Stimulated activated CD8-positive, alpha-beta memory T cell treated with anti-CD3 and anti-CD28 coated beads, Interleukin-7, amount 100 ng/mL, for 24 hours (primary cell): ENCODE data around the gene C8A.
A peak's percentile ranks its signal among the peaks of the same experiment; 100 is the strongest.

Source experiments
- DNase-seq: peaks from one replicate; pipeline ENCODE4 v3.0.0-alpha.2; 2020; ENCODE audit warnings: low read depth

Gene C8A

DNA sequence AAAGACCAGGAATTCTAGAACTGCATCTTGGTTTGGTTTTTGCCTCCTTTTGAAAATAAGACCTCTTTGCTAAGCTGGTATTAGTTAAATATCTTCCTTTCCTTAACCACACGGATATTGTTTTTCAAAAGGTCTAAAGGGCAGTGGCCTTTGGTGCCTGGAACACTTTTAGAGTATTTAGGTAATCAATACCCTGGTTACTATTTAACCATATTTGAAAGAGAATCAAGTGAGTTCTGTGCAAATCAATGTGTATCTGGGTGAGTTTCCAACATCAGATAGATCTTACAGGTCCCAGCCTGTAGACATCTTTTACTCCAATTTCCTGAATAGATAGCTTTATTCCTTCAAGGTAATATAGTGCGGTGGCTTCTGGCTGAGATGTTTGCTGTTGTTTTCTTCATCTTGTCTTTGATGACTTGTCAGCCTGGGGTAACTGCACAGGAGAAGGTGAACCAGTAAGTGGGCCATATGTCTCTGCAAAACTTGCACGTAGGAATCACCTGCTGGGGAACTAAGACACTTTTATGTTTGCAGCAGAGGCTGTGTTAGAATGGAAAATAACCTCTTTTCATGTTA, at the start of gene C8A:
C8A (plus strand) TSS at position 277 of the 579 bp plus-strand sequence; CDS start at position 382, 105 bp downstream.
- DNase-seq: no peak

DNA sequence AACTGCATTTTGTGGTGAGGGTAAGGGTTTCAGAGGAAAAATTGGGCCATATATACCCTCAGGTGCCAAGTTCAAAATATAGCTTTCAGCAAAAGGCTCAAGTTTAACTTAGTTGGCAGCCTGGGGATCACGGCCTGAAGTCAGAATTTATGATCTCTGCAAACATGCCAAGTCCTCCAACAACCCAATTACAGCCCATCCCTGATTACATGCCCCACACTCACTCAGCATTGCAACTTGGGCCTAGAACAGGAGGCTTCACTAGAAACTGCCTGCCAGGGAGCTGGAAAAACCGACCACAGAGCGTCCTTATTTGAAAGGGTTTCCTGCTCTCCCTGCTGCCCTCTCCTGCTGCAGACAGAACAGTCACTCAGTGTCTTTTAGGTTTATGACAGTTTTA, 47.8 kb upstream of the C8A start:
- no peak for DNase-seq

DNA sequence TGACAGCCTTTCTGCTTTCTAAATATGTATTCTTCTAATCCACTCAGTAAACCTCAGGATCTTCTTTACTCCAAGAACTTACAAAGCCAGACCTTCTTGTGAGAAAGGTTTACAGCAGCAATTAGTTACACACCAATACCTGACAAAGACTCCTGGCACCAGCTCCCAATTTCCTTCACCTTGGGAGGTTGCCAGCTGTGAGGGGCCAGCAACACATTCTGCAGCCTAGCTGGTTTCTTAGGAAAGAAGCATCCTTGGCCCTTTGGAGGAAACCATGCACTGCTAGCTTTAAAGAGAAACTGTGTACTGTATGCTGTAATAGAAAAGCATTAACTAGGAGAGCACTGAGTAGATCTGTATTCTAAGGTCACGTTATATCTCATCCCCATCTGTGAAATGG, 46.2 kb upstream of the C8A start:
- DNase-seq: no peak

DNA sequence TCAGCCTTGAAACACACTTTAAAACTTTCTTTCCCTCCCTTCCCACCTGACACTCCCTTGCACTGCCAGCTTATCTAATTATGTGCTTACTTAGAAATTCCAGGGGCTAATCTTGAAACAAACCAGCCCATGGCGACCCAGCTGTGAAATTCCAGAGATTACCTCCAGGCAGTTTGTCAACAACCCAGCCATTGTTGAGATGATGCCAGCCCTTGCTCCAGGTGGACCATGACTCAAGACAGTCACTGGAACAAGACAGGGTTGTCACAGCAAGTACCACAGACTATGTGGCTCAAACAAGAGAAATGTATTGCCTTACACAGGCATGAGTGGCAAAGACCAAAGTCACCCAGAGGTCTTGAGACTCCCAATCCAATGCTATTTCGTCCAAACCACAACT, 43.3 kb upstream of the C8A start:
- no peak for DNase-seq

DNA sequence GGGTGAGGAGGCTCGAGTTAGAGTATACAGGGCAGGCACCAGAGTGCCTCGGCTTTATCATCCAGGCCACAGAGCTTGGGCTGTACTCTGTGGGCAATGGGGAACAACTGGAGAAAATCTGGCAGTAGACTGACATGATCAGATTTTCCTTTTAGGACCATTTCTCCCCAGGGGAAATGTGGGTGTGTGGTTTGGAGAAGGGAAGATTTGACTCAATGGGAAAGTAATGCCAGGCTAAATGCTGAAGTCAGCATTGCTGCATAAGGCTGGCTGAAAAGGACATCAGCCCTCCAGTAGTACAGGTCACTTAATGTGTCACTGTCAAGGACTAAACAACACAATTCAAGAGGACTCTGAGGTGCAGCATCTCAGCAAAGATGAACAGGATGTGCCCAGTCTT, 40.4 kb upstream of the C8A start:
- DNase-seq: no peak

DNA sequence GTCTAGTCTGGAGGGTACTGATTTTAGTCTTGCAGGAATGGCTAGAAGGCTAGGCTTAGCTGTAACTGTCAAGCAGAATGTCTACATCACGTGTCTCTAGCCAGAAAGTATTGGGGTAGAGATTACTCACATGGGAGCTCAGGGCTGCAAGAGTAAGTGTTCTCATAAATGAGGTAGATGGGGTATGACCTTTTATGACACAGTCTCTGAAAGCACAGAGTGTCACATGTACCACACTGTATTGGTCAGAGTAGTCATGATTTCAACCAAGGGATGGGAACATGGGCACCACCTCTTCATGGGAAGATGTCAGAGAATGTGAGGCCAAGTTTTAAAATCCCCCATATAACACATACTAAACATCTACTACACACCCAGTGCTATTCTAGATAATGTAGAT, 38.3 kb upstream of the C8A start:
- no peak for DNase-seq

DNA sequence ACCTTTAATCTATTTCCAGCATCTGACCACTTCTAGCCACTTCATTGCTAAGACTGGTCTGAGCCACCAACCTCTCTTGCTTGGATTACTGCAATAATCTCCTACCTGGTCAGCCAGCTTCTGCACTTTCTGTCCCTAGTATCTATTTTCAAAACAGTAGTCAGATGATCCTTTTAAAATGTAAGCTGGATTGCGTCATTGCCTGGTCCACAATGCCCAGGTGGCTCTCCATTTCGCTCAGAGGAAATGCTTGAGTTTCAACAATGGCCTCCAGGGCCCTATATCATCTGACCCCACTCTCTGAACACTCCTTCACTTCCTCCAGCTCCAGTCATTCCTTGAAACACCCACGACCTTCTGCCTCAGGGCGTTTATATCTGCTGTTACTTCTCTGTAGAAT, 37.7 kb upstream of the C8A start:
- no peak for DNase-seq

DNA sequence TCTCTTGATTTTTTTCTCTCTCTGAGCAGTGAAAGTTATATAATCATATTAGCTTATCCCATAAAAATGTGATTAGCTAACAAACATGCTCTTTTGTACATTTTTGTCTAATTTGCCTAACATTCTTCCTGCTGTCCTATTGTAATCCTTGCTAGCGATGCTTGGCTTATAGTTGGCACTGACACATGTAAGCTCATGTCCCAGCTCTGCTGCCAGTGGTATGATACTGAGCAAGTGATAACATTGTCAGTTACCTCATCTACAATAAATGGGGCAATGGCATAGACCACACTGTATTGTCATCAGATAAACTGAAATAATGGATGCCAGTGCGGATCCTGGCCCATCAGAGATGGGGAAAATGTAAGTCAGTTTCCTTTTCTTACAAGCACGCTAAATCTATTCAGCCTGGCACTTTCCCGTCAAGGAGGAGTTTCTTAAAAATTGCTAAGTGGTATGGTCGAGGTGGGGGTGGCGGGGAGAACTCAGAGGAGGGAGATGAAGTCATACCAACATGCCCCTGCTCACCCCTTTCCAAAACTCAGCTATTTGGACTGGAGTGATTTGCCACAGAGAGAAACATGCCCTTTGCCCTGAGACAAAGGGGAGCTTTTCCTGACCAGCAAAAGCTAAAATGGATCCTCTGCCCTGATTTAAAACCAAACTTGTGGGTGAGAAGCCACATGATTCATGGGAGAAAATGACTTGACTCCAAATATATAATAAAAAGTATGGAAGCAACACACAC, 36.7 kb upstream of the C8A start:
- DNase-seq: no peak

DNA sequence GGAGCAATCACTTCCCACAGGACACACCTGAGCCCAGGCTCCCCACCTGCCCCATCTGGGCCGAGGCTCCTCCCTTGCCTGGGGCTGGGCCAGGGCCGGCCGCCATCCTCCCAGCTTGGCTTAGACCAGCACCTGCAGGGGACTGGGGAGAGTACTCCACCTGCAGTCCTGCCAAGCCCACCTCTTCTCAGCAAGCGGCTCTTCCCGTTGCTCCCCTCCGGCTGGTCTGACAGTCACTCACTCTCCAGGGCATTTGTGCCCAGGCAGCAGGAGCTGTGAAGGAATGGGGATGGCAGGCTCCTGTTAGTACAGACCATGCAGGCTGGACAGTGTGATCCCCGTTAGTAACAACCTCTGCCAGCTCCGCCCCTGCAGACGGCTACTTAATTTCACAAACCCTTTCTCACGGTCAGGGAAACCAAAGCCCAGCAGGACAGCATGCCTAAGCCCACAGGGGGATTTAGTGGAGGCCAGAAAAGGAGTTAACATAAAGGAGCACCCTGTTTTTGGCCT, 35.2 kb upstream of the C8A start, which contains the start of gene FYB2:
FYB2 (minus strand) TSS at position 18 of the 513 bp plus-strand sequence. CDS start 114 bp downstream, outside the sequence.
- DNase-seq: no peak

DNA sequence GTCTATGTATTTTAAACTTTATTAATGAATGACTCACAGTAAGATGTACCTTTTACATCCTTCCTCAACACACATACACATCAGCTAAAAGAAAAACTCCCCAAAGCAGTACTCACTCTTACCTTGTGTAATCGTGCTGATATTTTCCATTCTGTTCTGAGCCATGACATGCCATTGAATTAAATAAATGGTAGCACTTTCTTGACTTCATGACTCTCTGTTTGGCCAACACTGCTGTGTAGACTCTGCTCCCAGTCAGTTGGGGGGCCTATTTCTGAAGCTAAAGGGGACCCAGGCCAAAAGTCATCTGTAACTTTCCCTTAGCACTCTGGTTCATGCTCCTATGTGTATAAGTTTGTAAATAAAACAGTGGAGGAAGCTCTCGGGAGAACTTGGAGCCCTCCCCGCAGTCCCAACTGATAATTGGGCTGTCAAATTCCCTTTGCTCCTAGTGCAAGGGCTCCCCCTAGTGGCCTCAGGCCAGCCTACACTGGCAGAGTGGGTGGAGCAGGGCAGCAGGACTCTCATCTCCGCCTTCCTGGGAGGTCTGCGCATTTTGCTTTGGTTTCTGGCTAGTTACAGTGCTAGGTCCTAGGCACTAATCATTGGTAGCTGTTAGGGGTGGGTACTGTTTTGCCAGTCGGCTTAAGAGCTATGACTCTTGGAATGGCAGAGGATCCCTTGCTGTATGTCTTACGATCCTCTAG, 33.7 kb upstream of the C8A start:
- DNase-seq: peak; percentile 55

DNA sequence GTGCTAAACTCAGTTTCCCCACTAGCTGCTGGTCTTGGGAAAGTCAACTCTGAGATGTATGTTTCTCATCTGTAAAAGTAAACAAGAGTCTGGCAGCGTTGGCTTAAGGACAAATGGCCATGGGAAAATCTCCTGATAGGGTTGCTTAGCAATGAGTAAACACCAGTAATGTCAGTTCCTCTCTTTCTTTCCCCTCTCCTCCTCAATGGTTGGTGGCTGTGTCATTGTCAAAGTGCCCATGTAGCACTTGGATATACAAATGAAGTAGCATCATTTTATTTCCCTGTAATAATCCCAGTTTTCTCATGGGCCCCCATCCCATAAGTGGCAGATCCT, 33.2 kb upstream of the C8A start:
- DNase-seq: no peak

DNA sequence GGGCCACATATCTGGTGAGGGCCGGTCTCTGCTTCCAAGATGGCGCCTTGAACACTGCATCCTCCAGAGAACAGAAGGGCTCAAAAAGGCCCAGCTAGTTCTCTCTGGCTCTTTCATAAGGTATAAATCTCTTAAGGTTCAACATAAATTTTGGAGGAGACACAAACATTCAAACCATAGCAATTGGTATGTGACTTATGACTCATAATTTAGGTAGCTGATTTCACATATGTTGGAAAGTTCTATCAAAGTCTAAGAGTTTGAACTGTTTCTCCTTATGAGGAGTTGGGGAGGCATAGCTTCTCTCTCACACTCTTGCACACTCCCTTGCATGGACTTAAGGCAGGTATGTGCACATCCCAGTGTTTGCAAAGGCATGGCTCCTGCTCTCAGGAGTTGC, 30.3 kb upstream of the C8A start:
- DNase-seq: no peak

DNA sequence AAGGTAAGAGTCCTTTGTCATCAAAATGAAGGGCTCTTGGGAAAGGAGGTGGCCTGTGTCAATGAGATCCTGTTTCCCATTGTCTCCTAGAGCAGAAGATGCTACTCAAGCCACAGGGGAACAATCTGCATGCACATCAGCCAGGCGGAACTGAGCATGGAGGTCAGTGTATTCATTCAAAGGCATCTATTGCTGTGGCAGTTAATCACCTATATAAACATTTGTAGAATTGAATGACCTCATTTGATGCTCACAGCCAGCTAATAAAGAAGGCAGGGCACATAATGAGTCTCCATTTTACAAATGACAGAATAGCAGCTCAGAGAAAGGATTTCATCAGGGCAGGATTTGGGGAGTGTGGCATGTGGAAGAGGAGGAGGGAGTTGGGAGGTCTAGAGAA, 29.7 kb upstream of the C8A start:
- DNase-seq: no peak

DNA sequence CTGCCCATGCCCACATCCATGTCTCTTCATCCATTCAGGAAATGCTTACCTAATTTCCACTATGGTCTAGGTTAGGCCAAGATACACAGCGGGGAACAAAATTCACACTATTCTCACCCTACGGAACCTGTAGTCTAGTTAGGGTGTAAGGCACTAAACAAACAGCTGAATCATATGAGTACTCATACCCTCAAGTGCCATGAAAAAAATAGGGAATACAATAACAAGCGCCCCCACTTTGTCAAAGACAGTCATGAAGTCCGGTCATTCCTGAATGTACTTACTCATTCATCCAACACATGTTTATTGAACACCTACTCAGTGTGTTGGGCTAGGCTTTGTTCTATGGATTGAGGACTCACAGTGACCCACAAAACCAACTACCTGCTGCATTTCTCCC, 29.2 kb upstream of the C8A start:
- DNase-seq: no peak

DNA sequence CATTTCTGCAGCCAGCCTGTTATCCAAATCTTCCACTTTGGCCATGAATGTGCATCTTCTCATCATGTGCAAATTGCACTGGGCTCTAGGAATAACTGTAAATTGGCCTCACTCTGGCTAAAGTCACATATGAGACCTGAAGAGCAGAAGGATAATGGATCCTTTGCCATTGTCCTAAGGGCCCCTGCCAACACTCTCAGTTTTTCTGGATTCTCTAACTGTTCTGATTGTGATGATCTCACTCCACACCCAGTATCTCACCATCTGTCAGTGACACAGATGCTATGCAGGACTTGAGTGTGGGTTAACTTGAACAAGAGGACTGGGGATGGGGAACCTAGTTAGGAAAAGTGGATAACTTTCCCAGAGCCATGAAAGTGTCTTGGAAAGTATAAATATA, 26.9 kb upstream of the C8A start:
- no peak for DNase-seq

DNA sequence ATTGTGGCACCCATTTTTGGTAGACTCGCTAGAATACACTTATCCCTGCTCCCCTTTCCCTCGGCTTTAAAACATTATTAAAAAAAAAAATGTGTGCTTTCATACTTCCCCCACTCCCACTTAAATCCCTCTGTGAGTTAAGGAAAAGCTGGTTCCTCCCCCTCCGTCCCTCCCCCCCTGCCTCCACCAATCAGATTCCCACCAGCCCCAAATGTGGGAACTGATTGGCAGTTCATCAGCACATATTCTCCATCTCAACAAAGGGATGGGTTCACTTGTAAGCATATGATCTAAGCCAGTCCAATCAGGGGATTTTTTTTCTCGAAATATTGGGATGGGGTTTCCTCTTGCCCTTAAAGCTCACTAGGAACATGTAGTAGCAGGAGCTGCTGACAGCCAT, 24.5 kb upstream of the C8A start:
- no peak for DNase-seq

DNA sequence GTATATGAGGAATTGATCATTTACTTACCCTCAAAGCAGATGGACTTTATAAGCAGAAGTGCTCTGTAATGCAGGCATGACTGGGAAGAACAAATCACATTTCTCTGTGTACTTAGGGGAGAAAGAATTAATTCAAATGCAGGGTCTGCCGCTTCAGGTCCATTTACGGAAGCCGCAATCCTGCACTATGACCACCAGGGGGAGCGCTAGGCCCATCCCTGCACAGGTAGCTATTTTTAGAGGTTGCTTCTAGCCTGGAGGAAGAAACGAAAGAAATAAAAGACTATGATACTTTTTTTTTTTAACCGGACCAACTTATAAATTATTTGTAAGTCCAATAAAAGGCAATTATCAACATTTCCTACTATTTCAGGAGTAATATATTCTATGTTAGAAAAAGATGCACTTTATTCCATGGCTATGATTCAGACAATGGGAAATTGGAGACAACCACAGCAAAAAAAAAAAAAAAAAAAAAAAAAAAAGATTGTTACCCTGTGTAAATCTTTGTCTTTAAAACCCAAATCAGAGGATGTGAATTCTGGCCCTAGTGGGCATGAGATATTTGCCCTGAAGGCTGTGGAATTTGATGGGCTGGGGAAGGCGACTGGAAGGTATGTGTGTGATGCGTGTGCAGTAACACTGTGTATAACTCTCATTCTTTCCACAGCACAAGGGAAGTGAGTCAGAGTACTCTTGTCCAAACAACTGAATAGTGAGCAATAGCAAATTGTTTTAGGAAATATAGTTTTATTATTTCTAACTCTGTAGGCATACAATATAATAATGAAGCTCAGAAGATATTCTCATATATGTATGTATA, 22.5 kb upstream of the C8A start:
- DNase-seq: peak; percentile 44

DNA sequence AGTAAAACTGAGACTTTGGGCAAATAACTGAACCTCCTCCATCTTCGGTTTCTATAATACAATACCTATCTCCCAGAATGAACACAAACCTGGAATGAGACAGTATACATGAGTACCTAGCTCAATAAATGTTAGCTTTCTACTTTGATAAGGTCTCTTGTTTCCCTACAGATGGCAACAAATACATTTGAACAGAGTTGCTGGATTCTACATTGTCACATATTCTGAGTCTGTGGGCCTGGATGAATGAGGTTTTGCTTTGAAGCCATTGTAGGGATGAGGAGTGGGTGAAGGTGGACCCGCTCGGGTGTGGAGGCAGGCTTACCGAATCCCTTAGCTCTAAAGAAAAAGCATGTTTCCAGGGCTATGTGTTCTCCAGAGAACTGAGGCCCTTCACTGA, 21.5 kb upstream of the C8A start:
- no peak for DNase-seq

DNA sequence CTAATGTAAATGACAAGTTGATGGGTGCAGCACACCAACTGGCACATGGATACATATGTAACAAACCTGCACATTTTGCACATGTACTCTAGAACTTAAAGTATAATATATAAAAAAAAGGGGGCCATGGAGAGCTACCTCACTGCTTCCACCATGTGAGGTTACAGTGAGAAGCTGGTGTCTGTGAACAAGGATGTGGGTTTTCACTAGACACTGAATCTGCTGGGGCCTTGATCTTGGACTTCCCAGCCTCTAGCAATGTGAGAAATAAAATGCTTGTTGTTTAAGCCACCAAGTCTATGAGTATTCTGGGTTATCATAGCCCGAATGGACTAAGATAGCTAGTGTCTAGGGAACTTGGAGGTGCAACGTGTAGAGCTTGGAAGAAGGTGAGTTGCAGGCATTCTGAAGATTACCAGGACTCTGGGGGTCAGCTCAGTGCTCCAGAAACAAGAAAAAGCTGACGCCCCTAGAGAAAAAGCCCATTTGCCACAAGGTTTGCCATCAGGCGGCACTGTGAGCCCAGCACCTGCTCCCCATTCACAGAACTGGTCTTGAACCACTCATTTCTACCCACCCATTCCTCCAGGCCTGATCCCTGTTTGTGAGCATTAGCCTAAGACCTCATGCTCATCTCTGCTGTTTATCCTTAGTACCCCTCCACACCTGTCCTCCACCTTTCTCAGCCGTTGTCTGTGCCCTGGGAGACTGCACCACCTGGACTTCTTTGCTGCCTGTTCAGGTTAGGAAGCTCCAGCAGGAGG, 20.3 kb upstream of the C8A start:
- DNase-seq: no peak

DNA sequence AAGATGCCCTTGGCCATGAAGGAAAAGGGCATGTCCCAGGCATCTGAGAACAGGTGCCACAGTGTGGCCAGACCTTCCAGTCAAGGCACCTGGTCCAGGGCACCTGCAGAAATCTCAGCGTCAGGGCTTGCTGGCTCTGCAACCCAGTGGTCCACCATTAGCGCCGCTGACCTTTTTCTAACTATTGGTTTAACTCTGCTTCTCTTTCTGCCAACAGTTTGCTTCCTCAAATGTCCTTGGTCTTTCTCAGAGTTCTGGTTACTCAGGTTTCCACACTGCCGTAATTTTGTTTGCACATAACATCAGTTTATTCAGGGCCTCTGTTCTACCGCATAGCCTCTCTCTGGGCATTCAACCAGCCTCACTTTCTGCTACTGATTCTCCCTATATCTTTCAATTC, 18.9 kb upstream of the C8A start:
- DNase-seq: no peak

DNA sequence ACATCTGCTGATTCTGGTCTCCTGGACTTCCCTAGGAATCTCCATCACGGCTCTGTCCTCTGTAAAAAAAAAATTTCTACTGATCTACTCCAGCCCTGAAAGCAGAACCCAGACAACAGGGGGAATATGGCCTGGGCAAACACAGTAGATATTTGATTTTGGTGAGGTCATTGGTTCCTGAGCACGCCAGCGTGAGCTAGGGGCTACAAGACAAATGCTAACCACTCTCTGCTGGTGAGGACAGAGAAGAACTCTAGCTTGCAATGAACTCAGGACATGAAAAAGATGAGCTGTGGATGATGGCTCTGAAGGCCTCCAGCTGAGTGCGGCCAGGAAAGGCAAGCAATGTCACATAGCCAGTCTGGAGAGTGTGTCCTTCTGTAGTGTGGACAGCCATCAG, 18.2 kb upstream of the C8A start:
- DNase-seq: no peak
